ENCODE results near the gene C14orf180.
"Not testable (repeated sequence)": the region's sequence is repeated elsewhere in the genome, so short reads cannot be mapped to it uniquely, and the experiment has no call there.

C14orf180 gene

GRCh38 chr14:104611881-104612280, 32.3 kb downstream of the C14orf180 start:
- no peak for DNase-seq (ENCODE audit: low read depth in 2 of 2)

DNA sequence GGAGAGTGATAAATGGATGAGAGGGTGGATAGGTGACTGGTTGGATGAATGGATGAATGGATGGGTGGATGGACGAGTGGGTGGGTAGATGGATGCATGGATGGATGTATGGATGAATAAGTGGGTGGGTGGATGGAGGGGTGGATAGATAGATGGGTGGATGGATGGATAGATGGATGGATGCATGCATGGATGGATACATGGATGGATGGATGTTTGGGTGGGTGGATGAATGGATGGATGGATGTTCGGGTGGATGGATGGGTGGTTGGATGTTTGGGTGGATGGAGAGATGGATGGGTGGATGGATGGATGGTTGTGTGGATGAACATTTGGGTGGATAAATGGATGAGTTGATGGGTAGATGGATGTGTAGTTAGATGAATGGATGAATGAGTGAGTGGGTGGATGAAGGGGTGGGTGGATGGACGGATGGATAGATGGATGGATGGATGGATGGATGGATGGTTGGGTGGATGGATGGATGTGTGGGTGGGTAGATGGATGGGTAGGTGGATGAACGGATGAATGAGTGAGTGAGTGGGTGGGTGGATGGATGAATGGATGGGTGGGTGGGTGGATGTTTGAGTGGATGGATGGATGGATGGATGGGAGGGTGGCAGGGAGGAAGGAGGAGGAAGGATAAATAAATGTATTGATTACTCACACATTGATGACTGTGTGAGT, 34.7 kb downstream of the C14orf180 start:
- no peak for DNase-seq (ENCODE audit: low read depth in 2 of 2)

- no peak for DNase-seq (ENCODE audit: low read depth in 2 of 2)
These were observed 45.4 kb downstream of the C14orf180 start for GRCh38 chr14:104624939-104625338.

DNA sequence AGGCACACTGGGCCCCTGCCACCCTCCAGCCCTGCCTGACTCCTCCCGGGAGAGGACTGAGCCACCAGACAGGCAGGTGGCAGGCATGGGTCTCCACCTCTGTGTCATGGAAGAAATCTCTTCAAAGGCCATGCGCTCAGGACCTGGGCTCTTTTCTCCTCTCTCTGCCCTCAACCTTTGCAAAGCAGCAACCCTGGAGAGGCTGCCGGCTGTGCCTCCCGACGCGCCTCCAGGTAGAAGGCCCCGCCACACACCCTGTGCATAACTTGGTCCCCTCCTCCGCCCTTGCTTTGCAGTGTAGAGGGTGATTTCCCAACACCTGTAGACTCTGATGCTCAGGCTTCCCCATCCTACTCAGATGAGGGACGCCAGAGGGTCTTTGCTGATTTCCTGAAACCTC, 53.2 kb downstream of the C14orf180 start:
- DNase-seq (ENCODE audit: low read depth in 2 of 2), result no peak

- DNase-seq (ENCODE audit: low read depth in 2 of 2), result no peak
These were observed 53.9 kb downstream of the C14orf180 start for GRCh38 chr14:104633276-104634137.

DNA sequence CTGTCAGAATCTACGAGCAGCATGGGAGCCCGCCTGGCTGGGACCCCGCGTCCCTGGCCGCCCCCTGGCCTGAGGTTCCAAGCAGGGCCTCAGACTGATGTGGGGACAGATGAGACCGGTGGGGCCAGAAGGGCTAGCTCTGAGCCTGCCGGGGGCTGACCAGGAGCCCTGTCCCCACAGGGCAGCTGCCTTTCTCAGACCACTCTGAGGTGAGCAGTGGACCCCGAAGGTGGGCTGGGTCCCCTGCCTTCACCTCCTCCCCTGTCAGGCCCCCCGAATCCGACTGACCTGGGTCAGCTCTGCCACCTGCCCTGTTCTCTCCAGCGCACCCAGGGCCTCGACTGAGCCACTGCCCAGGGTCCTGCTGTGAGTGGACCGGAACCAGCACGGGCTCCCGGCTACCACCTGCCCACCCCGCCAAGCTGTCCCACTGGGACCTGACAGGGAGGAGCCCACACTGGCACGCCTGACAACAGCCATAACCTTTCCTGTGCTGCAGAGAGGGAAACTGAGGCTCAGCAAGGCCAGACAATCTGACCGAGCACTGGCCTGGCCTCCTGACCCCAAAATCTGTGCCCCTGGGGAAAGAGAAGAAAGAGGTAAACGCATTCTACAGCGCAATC, 54.7 kb downstream of the C14orf180 start:
- DNase-seq (ENCODE audit: low read depth in 2 of 2), result no peak

DNA sequence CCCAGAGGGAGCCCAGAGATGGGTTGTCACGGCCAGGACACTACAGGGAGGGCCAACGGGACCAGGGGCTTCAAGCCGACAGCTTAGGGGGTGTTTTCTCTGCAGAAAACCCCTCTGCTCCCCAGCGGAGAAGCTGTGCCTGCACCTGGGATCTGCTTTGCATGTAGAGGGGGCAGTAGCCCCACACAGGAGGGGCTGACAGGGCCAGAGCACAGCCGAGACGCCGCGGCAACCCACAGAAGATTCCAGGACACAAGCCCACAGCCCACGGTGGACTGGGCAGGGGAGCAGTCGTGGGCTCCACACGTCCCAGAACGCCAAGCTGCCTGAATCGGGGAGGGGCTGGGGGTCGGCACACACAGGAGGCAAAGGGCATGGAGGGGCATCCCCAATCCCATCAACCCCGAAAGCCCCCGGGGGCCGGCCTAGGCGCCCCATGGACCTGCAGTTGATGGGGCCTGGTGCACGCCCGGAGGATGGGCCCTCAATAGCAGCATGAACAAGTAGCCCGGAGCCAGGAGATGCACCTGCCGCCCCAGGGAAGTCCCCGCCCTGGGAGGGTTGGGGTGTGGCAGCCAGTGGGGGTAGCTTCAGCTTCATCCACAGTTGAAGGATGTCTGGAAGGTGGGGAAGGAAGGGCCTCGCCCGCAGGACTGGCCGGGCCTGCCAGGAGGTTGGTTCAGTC, 55.5 kb downstream of the C14orf180 start:
- DNase-seq (ENCODE audit: low read depth in 2 of 2), result no peak

DNA sequence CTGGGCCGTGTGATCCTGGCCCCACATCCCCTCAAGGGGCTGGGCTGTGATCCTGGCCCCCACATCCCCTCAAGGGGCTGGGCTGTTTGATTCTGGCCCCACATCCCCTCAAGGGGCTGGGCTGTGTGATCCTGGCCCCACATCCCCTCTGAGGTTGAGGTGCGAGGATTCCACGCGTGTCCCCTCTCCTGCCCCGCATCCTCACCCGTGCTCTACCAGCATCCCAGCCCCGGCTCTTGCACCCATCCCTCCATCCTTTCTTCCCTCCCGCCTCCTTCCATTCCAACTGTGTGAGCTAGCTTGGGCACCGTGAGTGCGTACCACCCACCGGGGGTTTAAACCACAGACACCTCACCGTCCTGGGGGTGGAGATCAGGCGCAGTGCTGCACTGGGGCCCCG, 56.2 kb downstream of the C14orf180 start:
- DNase-seq (ENCODE audit: low read depth in 2 of 2), result no peak

- no peak for DNase-seq (ENCODE audit: low read depth in 2 of 2)
These were observed 56.6 kb downstream of the C14orf180 start for GRCh38 chr14:104636131-104636530.

- DNase-seq (ENCODE audit: low read depth in 2 of 2), result not testable (repeated sequence)
These were observed 57.4 kb downstream of the C14orf180 start for GRCh38 chr14:104636846-104637545.

- no peak for DNase-seq (ENCODE audit: low read depth in 2 of 2)
These were observed 58.0 kb downstream of the C14orf180 start for GRCh38 chr14:104637546-104638003.

DNA sequence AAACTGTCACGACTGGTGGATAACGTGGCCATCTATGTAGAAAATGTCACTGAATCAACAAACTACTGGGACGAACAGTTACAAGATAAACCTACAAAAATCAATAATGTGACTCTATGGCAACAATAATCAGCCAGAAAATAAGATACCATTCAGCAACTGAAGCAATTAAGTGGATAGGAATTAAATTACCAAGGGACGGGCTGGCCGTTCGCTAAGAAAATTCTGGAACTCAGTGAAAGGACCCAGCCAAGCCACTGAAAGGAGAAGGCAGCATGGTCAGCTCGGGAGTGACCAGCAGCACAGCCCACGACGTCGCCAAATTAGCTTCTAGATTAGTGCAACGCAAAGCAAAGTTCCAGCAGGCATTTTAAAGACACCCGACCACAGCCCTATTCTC, 58.6 kb downstream of the C14orf180 start:
- no peak for DNase-seq (ENCODE audit: low read depth in 2 of 2)

DNA sequence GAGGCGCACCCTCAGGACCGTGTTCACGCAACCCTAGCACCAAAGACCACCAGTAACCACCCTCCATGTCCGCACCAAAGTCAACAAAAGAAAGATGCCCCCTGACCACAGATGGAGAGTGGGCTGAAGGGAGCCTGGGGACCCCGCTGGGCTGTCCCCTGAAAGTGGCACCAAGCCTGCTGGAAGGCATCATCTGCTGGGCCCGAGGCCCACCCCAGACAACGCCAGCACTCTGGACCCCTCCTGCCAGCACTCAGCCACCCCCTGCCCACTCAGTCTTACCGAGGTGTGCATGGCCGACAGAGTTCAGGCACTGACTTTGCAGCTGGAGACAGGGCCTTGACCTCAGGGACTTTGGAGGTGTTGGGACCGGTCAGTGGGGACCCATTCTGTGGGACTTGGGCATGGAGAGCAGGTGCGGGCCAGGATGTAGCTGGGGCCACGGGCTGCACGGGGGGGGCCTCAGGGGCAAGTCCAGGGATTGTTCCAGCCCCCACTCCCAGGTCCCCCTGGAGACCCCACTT, 59.4 kb downstream of the C14orf180 start:
- DNase-seq (ENCODE audit: low read depth in 2 of 2), result no peak

GRCh38 chr14:104639471-104639870, 59.9 kb downstream of the C14orf180 start:
- no peak for DNase-seq (ENCODE audit: low read depth in 2 of 2)

Data from stimulated activated CD8-positive, alpha-beta memory T cell treated with anti-CD3 and anti-CD28 coated beads, Interleukin-2, amount 100 ng/mL, for 1 hour (primary cell).